Measurements from ENCODE around the gene CFAP99. TPM values are rescaled to one million over a fixed set of nuclear protein-coding genes. Genes with fewer than 3 reads are reported as not detected.

The CFAP99 gene
- total and polyA plus RNA-seq, 8 donors = 0.41 to 2.6 (median 1.4) TPM

DNA sequence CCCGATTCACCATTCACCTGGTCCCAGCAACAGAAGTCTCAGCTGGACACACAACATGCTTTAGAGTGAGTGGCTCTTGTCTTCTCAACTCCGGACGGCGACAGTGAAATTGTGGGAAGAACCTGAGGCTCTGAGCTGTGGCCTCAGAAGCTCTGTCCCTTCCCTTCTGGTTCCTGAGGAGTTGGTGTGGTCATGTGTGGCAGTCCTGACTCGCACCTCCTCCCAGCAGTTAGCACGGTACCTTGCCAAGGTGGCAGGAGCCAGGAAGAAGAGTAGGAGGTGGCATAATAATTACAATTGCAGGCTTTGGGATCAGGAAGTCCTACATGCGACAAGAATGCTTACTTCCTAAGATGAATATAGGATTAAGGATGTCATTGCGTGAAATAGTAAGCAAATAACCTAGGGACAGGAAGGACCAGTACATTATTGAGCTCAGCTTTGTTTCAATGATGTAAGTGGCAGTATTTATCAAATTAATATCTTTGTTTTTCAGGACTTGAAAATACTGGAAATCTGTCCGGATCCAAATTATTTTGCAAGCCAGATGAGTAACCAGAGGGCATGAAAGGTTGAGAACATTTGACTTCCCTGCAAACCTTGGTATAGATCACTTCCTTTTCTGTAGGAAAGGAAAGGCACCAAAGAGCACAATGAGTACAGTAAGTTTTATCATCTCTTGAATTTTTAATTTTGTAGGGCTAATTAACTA, 71.2 kb downstream of the CFAP99 start:
- Histone ChIP-seq H3K36me3 (peaks cover 0 to 45% of the 10 kb centered on the region in 2 donors), H3K27me3 (no peaks in the 10 kb centered on the region), H3K4me3 (no peak overlapping the region), H3K27ac (peak overlapping the region in 1 of 2 donors; percentile 53), H3K9me3 (no peaks in the 10 kb centered on the region), H3K4me1 (peaks cover 10 to 58% of the 10 kb centered on the region in 2 donors)
- ATAC-seq = no peak
- DNase-seq = no peak
- no peak for TF ChIP-seq CTCF (IDR thresholded peaks at IDR 0.05)
- intact Hi-C loops (cut with DNase I) = no loop called here

- Histone ChIP-seq H3K4me1 (peaks cover 0 to 29% of the 10 kb centered on the region in 2 donors), H3K9me3 (no peaks in the 10 kb centered on the region), H3K27me3 (no peaks in the 10 kb centered on the region), H3K36me3 (peaks cover 0 to 75% of the 10 kb centered on the region in 2 donors), H3K4me3 (no peak overlapping the region), H3K27ac (no peak overlapping the region)
- ATAC-seq (no peak), DNase-seq (no peak)
- TF ChIP-seq CTCF (IDR thresholded peaks at IDR 0.05) = no peak
- intact Hi-C loops (cut with DNase I) = no loop called here
These were observed 74.2 kb downstream of the CFAP99 start for GRCh38 chr4:2492970-2493369.

DNA sequence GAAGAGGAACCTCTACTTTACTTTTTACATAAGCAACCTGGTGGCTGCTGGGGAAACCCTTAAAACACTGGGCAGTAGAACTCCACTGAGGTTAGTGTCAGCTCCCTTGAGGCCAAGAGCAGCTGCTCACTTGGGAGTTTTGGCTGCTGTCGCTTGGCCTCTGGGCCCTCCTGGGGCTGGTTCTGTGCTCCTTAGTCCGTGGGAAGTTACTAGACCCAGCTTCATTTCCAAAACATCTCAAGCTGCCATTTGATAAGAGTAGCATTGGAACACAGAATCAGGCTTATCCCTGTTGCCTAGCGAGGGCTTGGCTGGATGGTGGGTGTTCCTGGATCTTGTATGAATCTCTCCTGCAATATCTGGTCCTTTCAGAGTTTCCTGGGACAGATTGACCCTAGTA, 76.2 kb downstream of the CFAP99 start:
- no peak overlapping the region for H3K4me3 ChIP-seq
- H3K4me1 ChIP-seq = peaks cover 0 to 14% of the 10 kb centered on the region in 2 donors
- H3K9me3 ChIP-seq = no peaks in the 10 kb centered on the region
- no peak for TF ChIP-seq CTCF (IDR thresholded peaks at IDR 0.05)
- peak overlapping the region in 1 of 2 donors; percentile 23 for H3K27ac ChIP-seq
- H3K36me3 ChIP-seq = peaks cover 0 to 94% of the 10 kb centered on the region in 2 donors
- intact Hi-C loops (cut with DNase I) = no loop called here
- ATAC-seq = no peak
- no peaks in the 10 kb centered on the region for H3K27me3 ChIP-seq
- no peak for DNase-seq

DNA sequence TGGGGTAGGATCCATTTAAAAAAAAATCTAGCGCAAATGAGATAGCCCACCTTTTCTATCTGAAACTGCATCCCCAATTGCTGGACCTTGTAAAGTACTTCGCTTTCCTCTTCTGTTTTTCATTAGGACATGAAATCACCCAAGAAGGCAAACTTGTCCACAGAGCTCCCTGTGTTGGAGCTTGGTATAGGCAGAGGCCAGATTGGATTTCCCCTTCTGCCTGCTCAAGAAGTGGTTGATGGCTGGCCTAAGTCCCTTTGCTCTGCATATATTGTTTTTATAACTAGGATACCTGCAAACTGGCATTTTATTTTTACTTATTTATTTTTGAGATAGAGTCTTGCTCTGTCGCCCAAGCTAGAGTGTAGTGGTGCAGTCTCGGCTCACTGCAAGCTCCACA, 78.6 kb downstream of the CFAP99 start:
- no peak for TF ChIP-seq CTCF (IDR thresholded peaks at IDR 0.05)
- peaks cover 0 to 8% of the 10 kb centered on the region in 2 donors for H3K4me1 ChIP-seq

DNA sequence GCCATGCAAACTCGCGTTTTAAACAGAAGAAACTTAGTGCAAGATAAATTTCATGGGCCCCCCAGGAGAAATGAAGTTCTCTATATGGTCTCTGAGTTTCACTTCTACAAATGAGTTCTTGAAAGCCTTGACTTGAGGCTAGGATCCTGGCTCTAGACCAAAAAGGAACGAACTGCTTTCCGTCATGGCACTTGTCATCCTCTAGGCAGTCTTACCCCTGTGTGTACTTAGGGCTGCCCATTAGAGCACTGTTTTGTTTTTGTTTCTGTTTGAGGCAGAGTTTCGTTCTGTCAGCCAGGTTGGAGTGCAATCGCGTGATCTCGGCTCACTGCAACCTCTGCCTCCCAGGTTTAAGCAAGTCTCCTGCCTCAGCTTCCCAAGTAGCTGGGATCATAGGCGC, 79.2 kb downstream of the CFAP99 start:
- peaks cover 0 to 94% of the 10 kb centered on the region in 2 donors for H3K36me3 ChIP-seq
- no peak overlapping the region for H3K4me3 ChIP-seq
- H3K9me3 ChIP-seq = no peaks in the 10 kb centered on the region
- no peak for TF ChIP-seq CTCF (IDR thresholded peaks at IDR 0.05)
- ATAC-seq (peak; percentile 70), DNase-seq (peak in 1 of 4 donors; percentile 8)
- intact Hi-C loops (cut with DNase I) = no loop called here
- peaks cover 0 to 8% of the 10 kb centered on the region in 2 donors for H3K4me1 ChIP-seq
- H3K27ac ChIP-seq = no peak overlapping the region
- no peaks in the 10 kb centered on the region for H3K27me3 ChIP-seq

More for the DNA sequence above, 78.6 kb downstream of the CFAP99 start:
- DNase-seq = no peak
- Histone ChIP-seq H3K4me3 (no peak overlapping the region), H3K36me3 (peaks cover 0 to 94% of the 10 kb centered on the region in 2 donors), H3K27me3 (no peaks in the 10 kb centered on the region), H3K27ac (no peak overlapping the region), H3K9me3 (no peaks in the 10 kb centered on the region)
- ATAC-seq = no peak
- intact Hi-C loops (cut with DNase I) = no loop called here
